ENCODE data around the gene SYNGAP1. TPM values are rescaled to one million over a fixed set of nuclear protein-coding genes. Genes with fewer than 3 reads are reported as not detected.

The SYNGAP1 gene
- total RNA-seq, 4 donors from 2014 or later, result 6.2 to 7.3 (median 7.1) TPM

DNA sequence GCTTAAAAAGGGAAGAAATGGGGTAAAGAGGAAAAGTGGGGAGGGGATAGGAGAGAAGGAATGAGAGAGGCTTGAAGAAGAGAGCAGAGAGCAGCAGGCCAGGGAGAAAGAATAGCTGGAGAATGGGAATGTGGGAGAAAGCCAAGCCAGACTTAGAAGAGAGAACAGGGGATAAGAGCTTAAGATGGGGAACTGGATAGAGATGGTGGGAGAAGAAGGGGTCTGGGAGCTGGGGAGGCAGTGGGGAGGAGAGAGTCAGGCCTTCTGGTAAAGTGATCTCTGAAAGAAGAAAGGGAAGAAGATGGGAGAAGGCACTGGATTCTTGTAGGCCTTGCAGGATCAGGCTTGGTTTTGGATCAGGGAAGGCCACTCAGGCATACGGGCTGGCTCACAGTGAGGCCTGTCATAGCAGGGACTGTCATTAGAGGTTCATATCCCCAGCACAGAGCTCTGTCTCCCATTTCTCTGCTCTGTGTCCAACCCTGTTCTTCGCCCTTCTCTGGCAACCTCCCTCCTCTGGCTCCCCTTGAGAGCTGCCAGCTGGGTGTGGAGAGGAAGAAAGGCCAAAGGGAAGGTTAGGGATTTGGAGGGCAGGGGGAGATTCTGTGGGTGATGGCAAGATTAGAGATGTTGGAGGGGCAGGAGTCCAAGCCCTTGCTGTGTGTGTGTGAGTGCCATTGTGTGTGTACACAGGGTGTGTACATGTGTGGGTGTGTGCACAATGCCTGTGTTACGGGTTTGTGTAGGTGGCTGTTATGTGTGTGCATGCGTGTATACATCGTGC is 9.3 kb downstream of the SYNGAP1 start:
- TF ChIP-seq, protein P1, sequence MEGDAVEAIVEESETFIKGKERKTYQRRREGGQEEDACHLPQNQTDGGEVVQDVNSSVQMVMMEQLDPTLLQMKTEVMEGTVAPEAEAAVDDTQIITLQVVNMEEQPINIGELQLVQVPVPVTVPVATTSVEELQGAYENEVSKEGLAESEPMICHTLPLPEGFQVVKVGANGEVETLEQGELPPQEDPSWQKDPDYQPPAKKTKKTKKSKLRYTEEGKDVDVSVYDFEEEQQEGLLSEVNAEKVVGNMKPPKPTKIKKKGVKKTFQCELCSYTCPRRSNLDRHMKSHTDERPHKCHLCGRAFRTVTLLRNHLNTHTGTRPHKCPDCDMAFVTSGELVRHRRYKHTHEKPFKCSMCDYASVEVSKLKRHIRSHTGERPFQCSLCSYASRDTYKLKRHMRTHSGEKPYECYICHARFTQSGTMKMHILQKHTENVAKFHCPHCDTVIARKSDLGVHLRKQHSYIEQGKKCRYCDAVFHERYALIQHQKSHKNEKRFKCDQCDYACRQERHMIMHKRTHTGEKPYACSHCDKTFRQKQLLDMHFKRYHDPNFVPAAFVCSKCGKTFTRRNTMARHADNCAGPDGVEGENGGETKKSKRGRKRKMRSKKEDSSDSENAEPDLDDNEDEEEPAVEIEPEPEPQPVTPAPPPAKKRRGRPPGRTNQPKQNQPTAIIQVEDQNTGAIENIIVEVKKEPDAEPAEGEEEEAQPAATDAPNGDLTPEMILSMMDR (IDR thresholded peaks at IDR 0.05; ENCODE audit: low read depth), result no peak

DNA sequence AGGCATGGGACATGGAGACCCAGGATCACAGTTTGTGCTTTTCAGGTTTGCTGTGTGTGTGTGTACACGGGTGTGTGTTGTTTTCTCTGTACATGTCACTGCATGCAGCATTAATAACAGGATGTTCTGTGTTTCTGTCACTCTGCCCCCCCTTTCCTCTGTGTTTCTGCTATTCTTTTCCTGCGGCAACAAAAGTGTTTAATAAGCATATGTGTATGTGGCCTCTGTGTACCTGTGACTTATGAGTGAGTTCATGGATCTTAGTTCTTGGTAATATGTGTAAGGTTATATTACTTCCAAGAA is 9.8 kb downstream of the SYNGAP1 start:
- TF ChIP-seq, protein P1 (IDR thresholded peaks at IDR 0.05; ENCODE audit: low read depth), result no peak

DNA sequence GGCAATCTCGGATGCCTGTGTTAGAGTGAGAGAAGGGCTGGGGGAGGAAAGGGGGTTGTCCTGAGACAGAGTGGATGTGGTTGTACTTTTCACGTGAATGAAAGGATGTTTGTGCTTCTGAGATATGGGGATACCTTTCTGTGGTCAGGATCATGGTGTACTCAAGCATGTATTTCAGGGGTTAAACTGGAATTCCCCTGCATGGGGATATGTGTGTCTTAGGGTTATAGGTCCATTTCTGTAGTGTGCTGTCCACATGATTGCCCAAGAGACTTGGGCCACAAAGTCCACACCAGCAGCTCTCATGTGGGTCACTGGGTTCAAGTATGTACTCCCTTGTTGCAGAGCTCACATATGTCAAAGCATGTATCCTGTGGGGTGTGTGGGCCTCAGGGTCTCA is 10.5 kb downstream of the SYNGAP1 start:
- TF ChIP-seq, protein P1 (IDR thresholded peaks at IDR 0.05; ENCODE audit: low read depth), result no peak

DNA sequence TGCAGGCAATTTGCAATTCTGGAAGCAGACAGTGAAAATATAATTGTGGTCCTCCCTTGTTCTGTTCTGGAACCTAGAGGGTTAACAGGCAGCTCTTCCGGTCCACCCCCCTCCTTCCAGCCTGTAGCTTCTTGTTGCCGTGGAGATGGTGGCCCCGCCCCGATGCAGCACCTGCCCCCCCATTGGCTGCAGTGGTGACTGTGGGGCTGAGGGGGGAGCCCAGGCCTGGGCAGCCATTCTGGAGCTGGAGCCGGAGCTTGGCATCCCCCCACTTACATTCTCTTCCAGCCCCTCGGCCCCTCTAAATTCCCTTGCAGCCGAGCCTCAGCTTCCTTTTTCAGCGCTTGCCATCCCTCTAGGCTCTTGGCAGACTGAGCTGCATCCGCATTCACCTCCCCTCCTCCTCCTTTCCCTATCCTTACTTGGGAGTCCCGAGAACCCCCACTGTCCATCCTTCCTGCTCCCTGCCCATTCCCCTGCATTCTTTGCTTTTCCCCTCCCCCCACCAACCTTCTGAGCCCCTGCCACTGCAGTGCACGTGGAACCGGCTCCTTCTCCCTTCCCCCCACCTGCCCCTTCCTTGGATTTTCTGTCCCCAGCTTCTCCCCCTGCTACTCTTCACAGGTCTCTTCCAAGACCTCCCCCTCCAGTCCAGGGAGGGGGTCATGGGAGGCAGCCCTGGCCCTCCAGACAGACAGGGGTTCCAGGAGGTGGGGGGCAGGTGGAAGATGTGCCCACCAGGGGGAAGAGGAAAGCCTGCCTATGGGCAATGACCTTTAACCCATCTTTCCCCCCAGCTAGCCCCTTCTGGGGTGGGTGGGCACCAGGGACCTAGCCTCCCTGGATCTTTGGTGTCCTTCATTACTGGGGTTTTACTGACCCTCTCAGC is 11.4 kb downstream of the SYNGAP1 start:
- TF ChIP-seq, protein P1 (IDR thresholded peaks at IDR 0.05; ENCODE audit: low read depth), result no peak

DNA sequence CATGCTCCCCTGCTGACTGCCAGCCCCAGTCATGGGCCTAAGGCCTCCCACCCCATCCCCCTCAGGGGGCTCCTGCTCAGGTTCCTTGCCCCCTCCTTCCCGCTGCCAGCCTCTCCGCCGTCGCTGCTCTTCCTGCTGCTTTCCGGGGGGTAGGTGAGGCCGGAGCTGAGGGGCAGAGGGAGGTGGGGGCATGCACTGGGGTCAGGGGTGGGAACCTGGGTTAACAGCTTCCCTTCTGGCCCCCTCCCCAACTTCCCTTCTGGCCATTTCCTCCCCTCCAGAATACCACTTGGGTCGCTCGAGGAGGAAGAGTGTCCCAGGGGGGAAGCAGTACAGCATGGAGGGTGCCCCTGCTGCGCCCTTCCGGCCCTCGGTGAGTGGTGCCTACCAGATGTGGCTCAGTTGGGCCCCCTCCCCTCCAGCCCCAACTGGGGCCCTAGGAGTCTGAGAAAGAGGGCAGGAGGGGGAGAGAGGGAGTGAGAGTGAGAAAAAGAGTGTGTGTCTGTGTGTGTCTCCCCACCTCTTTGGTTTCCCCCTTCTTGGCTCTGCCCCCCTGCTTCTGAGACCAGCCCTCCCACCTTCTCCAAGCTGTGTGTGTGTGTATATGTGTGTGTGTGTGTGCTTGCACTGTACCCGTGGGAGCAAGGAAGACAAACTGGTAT is 12.1 kb downstream of the SYNGAP1 start:
- TF ChIP-seq, protein P1 (IDR thresholded peaks at IDR 0.05; ENCODE audit: low read depth), result no peak

DNA sequence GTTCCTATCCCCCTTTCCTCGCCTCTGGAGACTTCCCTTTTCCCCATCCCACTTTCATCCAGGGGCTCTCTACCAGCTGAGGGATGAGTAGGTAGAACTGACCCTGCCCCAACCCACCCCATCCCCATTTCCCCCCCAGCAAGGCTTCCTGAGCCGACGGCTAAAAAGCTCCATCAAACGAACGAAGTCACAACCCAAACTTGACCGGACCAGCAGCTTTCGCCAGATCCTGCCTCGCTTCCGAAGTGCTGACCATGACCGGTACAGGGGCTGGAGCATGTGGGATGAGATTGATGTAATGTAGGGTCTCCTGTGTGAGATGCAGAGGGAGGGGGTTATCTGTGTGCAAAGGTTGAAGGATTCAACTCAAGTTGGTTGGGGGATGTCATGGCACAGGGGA is 12.7 kb downstream of the SYNGAP1 start:
- TF ChIP-seq, protein P1 (IDR thresholded peaks at IDR 0.05; ENCODE audit: low read depth), result no peak

Measured in subcutaneous adipose tissue (tissue), 4 donors.